Liver (tissue), 3 donors: ENCODE data around the gene PLS1.

ENCODE experiments used
- EGR1 ChIP-seq, 2 donors: IDR thresholded peaks; 2 replicates each; pipeline ENCODE4 v1.6.1; 2016 to 2018; ENCODE audit warnings: antibody characterized with exemption in 2 of 2, low read depth in 2 of 2
- GABPA ChIP-seq, 2 donors: IDR thresholded peaks in 1 of 2; conservative IDR thresholded peaks in 1 of 2; 2 replicates each; pipeline ENCODE4 v1.6.1; 2016; ENCODE audit warnings: antibody characterized with exemption in 2 of 2, mild to moderate bottlenecking in 1 of 2, moderate library complexity in 1 of 2
- RAD21 ChIP-seq, 2 donors: IDR thresholded peaks; 2 replicates each; pipeline ENCODE4 v1.6.1; 2016; ENCODE audit warnings: antibody characterized with exemption in 2 of 2, mild to moderate bottlenecking in 2 of 2
- RXRA ChIP-seq, 2 donors: IDR thresholded peaks; 2 replicates each; pipeline ENCODE4 v1.6.1; 2017 to 2018; ENCODE audit warnings: antibody characterized with exemption in 2 of 2, mild to moderate bottlenecking in 1 of 2
- SP1 ChIP-seq: IDR thresholded peaks from 2 replicates; pipeline ENCODE4 v1.6.1; 2018; ENCODE audit warnings: antibody characterized with exemption, mild to moderate bottlenecking
- TAF1 ChIP-seq: conservative IDR thresholded peaks from 2 replicates; pipeline ENCODE4 v1.6.1; 2016; ENCODE audit warnings: antibody characterized with exemption, mild to moderate bottlenecking
- YY1 ChIP-seq: IDR thresholded peaks from 2 replicates; pipeline ENCODE4 v1.6.1; 2016; ENCODE audit warnings: antibody characterized with exemption, mild to moderate bottlenecking
- TF ChIP-seq, protein P1 (sequence below): fragments of 150-350 bp; IDR thresholded peaks from 2 replicates; pipeline ENCODE4 v1.5.1; 2017; ENCODE audit warnings: improper control_type of control experiment, low read depth, low read length; ENCODE audit not compliant: missing input control
- TF ChIP-seq, protein P2 (sequence below): IDR thresholded peaks from 2 replicates; pipeline ENCODE4 v1.6.1; 2016; ENCODE audit warnings: antibody characterized with exemption
- TF ChIP-seq, protein P3 (sequence below): IDR thresholded peaks from 2 replicates; pipeline ENCODE4 v1.6.1; 2016; ENCODE audit warnings: antibody characterized with exemption
- TF ChIP-seq, protein P4 (sequence below): IDR thresholded peaks from 2 replicates; pipeline ENCODE4 v1.6.1; 2016; ENCODE audit warnings: antibody characterized with exemption
- TF ChIP-seq, protein P5 (sequence below): IDR thresholded peaks from 2 replicates; pipeline ENCODE4 v1.6.1; 2016; ENCODE audit warnings: antibody characterized with exemption, mild to moderate bottlenecking
- donor health status: healthy.
- donor health status: healthy.

DNA sequence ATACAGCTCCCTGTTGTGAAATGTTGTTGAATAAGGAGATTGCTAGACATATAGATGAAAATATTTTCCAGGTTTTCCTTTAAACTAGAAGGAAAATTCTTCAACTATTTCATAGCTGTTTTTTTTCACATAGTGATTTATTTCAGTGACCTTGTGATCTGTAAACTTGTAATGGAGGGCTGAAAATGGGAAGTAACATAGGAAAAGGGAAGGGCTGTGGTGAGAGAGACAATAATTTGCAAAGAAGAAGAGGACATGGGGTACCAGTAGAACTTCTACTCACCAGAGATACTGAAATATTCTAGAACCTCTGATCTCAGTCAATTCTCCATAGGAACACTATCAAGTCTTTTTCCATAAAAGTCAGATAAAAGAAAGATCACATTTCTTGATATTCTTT lies 60.4 kb downstream of the PLS1 start:
- TF ChIP-seq, protein P1, sequence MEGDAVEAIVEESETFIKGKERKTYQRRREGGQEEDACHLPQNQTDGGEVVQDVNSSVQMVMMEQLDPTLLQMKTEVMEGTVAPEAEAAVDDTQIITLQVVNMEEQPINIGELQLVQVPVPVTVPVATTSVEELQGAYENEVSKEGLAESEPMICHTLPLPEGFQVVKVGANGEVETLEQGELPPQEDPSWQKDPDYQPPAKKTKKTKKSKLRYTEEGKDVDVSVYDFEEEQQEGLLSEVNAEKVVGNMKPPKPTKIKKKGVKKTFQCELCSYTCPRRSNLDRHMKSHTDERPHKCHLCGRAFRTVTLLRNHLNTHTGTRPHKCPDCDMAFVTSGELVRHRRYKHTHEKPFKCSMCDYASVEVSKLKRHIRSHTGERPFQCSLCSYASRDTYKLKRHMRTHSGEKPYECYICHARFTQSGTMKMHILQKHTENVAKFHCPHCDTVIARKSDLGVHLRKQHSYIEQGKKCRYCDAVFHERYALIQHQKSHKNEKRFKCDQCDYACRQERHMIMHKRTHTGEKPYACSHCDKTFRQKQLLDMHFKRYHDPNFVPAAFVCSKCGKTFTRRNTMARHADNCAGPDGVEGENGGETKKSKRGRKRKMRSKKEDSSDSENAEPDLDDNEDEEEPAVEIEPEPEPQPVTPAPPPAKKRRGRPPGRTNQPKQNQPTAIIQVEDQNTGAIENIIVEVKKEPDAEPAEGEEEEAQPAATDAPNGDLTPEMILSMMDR: no peak
- TF ChIP-seq RAD21 (IDR thresholded peaks at IDR 0.05) (no peak), RXRA (IDR thresholded peaks at IDR 0.05) (no peak), YY1 (no peak), GABPA (IDR thresholded peaks at IDR 0.05 in 1 of 2, conservative IDR thresholded peaks at IDR 0.05 in 1 of 2) (no peak), EGR1 (IDR thresholded peaks at IDR 0.05; ENCODE audit: low read depth in 2 of 2) (no peak), TAF1 (no peak), SP1 (no peak)
- TF ChIP-seq, protein P2, sequence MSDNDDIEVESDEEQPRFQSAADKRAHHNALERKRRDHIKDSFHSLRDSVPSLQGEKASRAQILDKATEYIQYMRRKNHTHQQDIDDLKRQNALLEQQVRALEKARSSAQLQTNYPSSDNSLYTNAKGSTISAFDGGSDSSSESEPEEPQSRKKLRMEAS: no peak
- TF ChIP-seq, protein P3, sequence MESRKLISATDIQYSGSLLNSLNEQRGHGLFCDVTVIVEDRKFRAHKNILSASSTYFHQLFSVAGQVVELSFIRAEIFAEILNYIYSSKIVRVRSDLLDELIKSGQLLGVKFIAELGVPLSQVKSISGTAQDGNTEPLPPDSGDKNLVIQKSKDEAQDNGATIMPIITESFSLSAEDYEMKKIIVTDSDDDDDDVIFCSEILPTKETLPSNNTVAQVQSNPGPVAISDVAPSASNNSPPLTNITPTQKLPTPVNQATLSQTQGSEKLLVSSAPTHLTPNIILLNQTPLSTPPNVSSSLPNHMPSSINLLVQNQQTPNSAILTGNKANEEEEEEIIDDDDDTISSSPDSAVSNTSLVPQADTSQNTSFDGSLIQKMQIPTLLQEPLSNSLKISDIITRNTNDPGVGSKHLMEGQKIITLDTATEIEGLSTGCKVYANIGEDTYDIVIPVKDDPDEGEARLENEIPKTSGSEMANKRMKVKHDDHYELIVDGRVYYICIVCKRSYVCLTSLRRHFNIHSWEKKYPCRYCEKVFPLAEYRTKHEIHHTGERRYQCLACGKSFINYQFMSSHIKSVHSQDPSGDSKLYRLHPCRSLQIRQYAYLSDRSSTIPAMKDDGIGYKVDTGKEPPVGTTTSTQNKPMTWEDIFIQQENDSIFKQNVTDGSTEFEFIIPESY: no peak
- TF ChIP-seq, protein P4, sequence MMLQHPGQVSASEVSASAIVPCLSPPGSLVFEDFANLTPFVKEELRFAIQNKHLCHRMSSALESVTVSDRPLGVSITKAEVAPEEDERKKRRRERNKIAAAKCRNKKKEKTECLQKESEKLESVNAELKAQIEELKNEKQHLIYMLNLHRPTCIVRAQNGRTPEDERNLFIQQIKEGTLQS: no peak
- TF ChIP-seq, protein P5, sequence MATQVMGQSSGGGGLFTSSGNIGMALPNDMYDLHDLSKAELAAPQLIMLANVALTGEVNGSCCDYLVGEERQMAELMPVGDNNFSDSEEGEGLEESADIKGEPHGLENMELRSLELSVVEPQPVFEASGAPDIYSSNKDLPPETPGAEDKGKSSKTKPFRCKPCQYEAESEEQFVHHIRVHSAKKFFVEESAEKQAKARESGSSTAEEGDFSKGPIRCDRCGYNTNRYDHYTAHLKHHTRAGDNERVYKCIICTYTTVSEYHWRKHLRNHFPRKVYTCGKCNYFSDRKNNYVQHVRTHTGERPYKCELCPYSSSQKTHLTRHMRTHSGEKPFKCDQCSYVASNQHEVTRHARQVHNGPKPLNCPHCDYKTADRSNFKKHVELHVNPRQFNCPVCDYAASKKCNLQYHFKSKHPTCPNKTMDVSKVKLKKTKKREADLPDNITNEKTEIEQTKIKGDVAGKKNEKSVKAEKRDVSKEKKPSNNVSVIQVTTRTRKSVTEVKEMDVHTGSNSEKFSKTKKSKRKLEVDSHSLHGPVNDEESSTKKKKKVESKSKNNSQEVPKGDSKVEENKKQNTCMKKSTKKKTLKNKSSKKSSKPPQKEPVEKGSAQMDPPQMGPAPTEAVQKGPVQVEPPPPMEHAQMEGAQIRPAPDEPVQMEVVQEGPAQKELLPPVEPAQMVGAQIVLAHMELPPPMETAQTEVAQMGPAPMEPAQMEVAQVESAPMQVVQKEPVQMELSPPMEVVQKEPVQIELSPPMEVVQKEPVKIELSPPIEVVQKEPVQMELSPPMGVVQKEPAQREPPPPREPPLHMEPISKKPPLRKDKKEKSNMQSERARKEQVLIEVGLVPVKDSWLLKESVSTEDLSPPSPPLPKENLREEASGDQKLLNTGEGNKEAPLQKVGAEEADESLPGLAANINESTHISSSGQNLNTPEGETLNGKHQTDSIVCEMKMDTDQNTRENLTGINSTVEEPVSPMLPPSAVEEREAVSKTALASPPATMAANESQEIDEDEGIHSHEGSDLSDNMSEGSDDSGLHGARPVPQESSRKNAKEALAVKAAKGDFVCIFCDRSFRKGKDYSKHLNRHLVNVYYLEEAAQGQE: no peak
